Psoas muscle (tissue), 8 donors: ENCODE results near the gene ABL2. TPM values are rescaled to one million over a fixed set of nuclear protein-coding genes. Genes with fewer than 3 reads are reported as not detected.
A peak's percentile ranks its signal among the peaks of the same experiment; 100 is the strongest.
"Not testable (repeated sequence)": the region's sequence is repeated elsewhere in the genome, so short reads cannot be mapped to it uniquely, and the experiment has no call there.

ENCODE experiments used
- ATAC-seq, 4 donors: fragments of 200-7000 bp; cut with Tn5 transposase; one replicate each; pipeline ENCODE4 v1.9.1; 2020; ENCODE audit warnings: moderate library complexity in 3 of 4, mild to moderate bottlenecking in 2 of 4
- DNase-seq, 2 donors: peaks; one replicate each; pipeline ENCODE4 v3.0.0-alpha.2; 2020
- H3K27ac ChIP-seq: fragments of 200-600 bp; one replicate; pipeline ENCODE4 v1.8.0; 2022
- H3K27me3 ChIP-seq, 3 donors: fragments of 200-600 bp in 1 of 3; one replicate each; pipeline versions ENCODE4 v1.6.1 to v1.8.0; 2013 to 2022; ENCODE audit warnings: low read length in 2 of 3, mild to moderate bottlenecking in 2 of 3, moderate library complexity in 1 of 3; ENCODE audit not compliant: insufficient read depth in 3 of 3
- H3K36me3 ChIP-seq, 2 donors: fragments of 200-600 bp in 1 of 2; one replicate each; pipeline versions ENCODE4 v1.6.1 to v1.8.0; 2013 to 2022; ENCODE audit warnings: low read depth in 1 of 2, mild to moderate bottlenecking in 1 of 2, moderate library complexity in 1 of 2; ENCODE audit not compliant: insufficient read depth in 1 of 2
- H3K4me1 ChIP-seq: fragments of 200-600 bp; one replicate; pipeline ENCODE4 v1.8.0; 2022
- H3K4me3 ChIP-seq: fragments of 200-600 bp; one replicate; pipeline ENCODE4 v1.8.0; 2022; ENCODE audit warnings: mild to moderate bottlenecking
- H3K9me3 ChIP-seq: fragments of 200-600 bp; one replicate; pipeline ENCODE4 v1.8.0; 2022
- CTCF ChIP-seq: fragments of 200-600 bp; IDR thresholded peaks from one replicate; pipeline ENCODE4 v1.8.0; 2022; ENCODE audit warnings: antibody characterized with exemption
- WGBS, 3 donors: extraction: QIAGEN DNeasy Blood & Tissue Kit; methylation state at CpG; one replicate each; pipeline versions ENCODE4 v1.1.6 to v1.1.7; 2013; 5-methylcytosine and 5-hydroxymethylcytosine counted together
- intact Hi-C, 2 donors: fragments of 100-400 bp; cut with DNase I; formaldehyde crosslinking; loops; one replicate each; pipeline versions ENCODE4 v1.11.0 to v1.14.2; 2022
- polyA plus RNA-seq, 3 donors: library from polyadenylated mRNA; stranded (reverse); fragments of 200-250 nt; gene quantifications; one replicate each; pipeline ENCODE4 v1.2.3, GENCODE V29; 2013
- total RNA-seq, 4 donors: library from RNA; stranded (reverse); fragmentation: NEBNext Ultra II Directional in 2 of 4; extraction: Animal tissue kit (Norgen Biotek cat#: 25700) in 2 of 4; gene quantifications; one replicate each; pipeline versions ENCODE4 v1.2.1 to v1.2.4, GENCODE V29; 2021 to 2023
- donor health status: healthy with polysubstance abuse.
- donor health status: DM: no; HTN: no; CAD: no; lungs with moderate emphysema.
- donor health status: Bipolar disorder and iron deficiency.
- donor health status: healthy.
- donor health status: DM: yes; HTN: yes; CAD: no.
- donor health status: DM: no; HTN: no; CAD: no.
- donor health status: DM: no; HTN: no; CAD: no.
- donor health status: DM: yes; HTN: yes; CAD: no.

Gene ABL2
- total and polyA plus RNA-seq, 7 donors, result 1.4 to 11.7 (median 8.6) TPM

DNA sequence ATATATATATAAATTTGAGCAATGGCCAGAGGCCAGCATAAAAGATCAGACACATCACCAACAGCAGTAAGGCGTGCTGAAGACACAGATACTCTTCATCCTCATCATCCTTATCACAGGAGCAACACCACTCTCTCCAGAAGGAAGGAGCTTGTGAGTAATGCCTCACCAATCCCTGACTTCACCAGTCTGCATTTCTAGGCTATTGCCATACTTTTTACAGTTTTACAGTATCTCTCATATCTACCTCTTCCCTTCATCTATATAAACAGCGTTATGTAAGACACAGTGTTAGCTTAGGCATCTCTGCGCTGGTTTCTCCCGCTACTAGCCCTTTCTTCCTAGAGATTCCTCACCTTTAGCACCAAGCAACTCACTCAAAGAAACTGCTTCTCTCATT, 2.4 kb upstream of the ABL2 start:
- intact Hi-C loops, result no loop called here
- H3K36me3 ChIP-seq, result peaks cover 0 to 5% of the 10 kb centered on the region in 2 donors
- no peak for TF ChIP-seq CTCF

DNA sequence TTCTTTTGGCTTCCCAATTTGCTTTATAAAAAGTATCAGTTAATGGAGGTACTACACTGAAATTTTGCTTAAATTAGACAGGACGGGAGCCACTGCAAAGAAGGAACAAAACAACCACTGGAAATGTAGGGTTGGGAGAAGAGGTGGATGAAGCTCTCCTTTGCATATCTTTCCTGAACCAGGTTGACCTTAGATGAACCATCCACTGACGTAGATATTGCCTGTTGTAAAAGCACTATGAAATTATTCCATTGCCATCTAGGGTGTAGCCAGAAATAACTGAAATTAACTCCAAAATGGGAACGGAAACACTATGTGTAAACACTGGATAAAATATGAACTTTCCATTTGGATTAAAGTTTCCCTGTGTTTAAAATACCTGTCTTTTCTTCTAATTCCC, 1.2 kb upstream of the ABL2 start:
- no peak overlapping the region for H3K27ac ChIP-seq
- TF ChIP-seq CTCF, result no peak
- no peak overlapping the region for H3K4me3 ChIP-seq
- peaks cover 0 to 5% of the 10 kb centered on the region in 2 donors for H3K36me3 ChIP-seq
- 31 to 42% (median 32%) methylated on average over 3 of the region's 3 CpGs for WGBS, 3 donors
- H3K4me1 ChIP-seq, result peaks cover 8% of the 10 kb centered on the region
- intact Hi-C loops, result no loop called here
- no peaks in the 10 kb centered on the region for H3K9me3 ChIP-seq
- ATAC-seq (no peak), DNase-seq (no peak)
- no peaks in the 10 kb centered on the region for H3K27me3 ChIP-seq

More for the DNA sequence above, 2.4 kb upstream of the ABL2 start:
- WGBS, 3 donors, result 94 to 98% (median 97%) methylated on average over 4 of the region's 4 CpGs
- peaks cover 8% of the 10 kb centered on the region for H3K4me1 ChIP-seq
- no peaks in the 10 kb centered on the region for H3K9me3 ChIP-seq
- H3K27ac ChIP-seq, result no peak overlapping the region
- no peaks in the 10 kb centered on the region for H3K27me3 ChIP-seq
- ATAC-seq, result no peak
- H3K4me3 ChIP-seq, result no peak overlapping the region
- no peak for DNase-seq

- H3K4me3 ChIP-seq, result peak overlapping the region; percentile 98
- H3K27me3 ChIP-seq, result no peaks in the 10 kb centered on the region
- peaks cover 0 to 5% of the 10 kb centered on the region in 2 donors for H3K36me3 ChIP-seq
- ATAC-seq (no peak), DNase-seq (no peak)
- no peak for TF ChIP-seq CTCF
- intact Hi-C loops, result no loop called here
- peak overlapping the region; percentile 80 for H3K27ac ChIP-seq
- 48 to 52% (median 50%) methylated on average over 5 of the region's 5 CpGs for WGBS, 3 donors
- peaks cover 8% of the 10 kb centered on the region for H3K4me1 ChIP-seq
- H3K9me3 ChIP-seq, result no peaks in the 10 kb centered on the region
Observed at GRCh38 chr1:179230251-179230650, 774 bp upstream of the ABL2 start.

- Histone ChIP-seq H3K27ac (peak overlapping the region; percentile 80), H3K9me3 (no peaks in the 10 kb centered on the region), H3K4me1 (peaks cover 8% of the 10 kb centered on the region), H3K27me3 (no peaks in the 10 kb centered on the region), H3K4me3 (peak overlapping the region; percentile 98), H3K36me3 (peaks cover 0 to 13% of the 10 kb centered on the region in 2 donors)
- ATAC-seq (peak; percentile 63 to 79 (median 73)), DNase-seq (peak; percentile 41 to 64)
- TF ChIP-seq CTCF, result no peak
- WGBS, 3 donors, result 1 to 2% (median 2%) methylated on average over 11 to 19 of the region's 19 CpGs
- intact Hi-C loops, result no loop called here
Observed at GRCh38 chr1:179228783-179229213, 679 bp downstream of the ABL2 start.

GRCh38 chr1:179226738-179227137, 2.7 kb downstream of the ABL2 start:
- Histone ChIP-seq H3K9me3 (no peaks in the 10 kb centered on the region), H3K4me3 (no peak overlapping the region), H3K36me3 (peaks cover 0 to 13% of the 10 kb centered on the region in 2 donors), H3K4me1 (peaks cover 8% of the 10 kb centered on the region), H3K27ac (no peak overlapping the region), H3K27me3 (no peaks in the 10 kb centered on the region)
- no peak for DNase-seq
- no peak for TF ChIP-seq CTCF
- no peak for ATAC-seq
- intact Hi-C loops, result no loop called here

- H3K9me3 ChIP-seq, H3K27ac ChIP-seq, ATAC-seq, H3K4me3 ChIP-seq, H3K4me1 ChIP-seq, DNase-seq, H3K27me3 ChIP-seq, intact Hi-C loops: not testable (repeated sequence)
- H3K36me3 ChIP-seq, result peaks cover 0 to 22% of the 10 kb centered on the region in 2 donors
- 95 to 96% (median 95%) methylated on average over 8 of the region's 8 CpGs for WGBS, 3 donors
Observed at GRCh38 chr1:179224466-179224865, 5.0 kb downstream of the ABL2 start.

GRCh38 chr1:179221121-179221520, 8.4 kb downstream of the ABL2 start:
- H3K36me3 ChIP-seq, result peaks cover 0 to 17% of the 10 kb centered on the region in 2 donors
- intact Hi-C loops, H3K9me3 ChIP-seq, H3K4me3 ChIP-seq, H3K27ac ChIP-seq, DNase-seq, ATAC-seq, H3K27me3 ChIP-seq, H3K4me1 ChIP-seq: not testable (repeated sequence)
- 75 to 80% (median 77%) methylated on average over 7 of the region's 7 CpGs for WGBS, 3 donors
